Neural progenitor cell (in vitro differentiated cells): Measurements from ENCODE around the gene PIGL. TPM values are rescaled to one million over a fixed set of nuclear protein-coding genes. Genes with fewer than 3 reads are reported as not detected.
"Not testable (repeated sequence)": the region's sequence is repeated elsewhere in the genome, so short reads cannot be mapped to it uniquely, and the experiment has no call there.

Experiments used
- DNase-seq: peaks from one replicate; pipeline ENCODE4 v3.0.0-alpha.2; 2016; ENCODE audit warnings: low spot score
- H2AFZ ChIP-seq: fragments of 200-600 bp; sonication (generic); replicated peaks from 2 replicates; pipeline ENCODE4 v1.6.1; 2016; ENCODE audit warnings: antibody characterized with exemption
- H3F3A ChIP-seq: fragments of 200-600 bp; sonication (generic); 2 replicates; pipeline ENCODE4 v1.6.1; 2016; ENCODE audit warnings: antibody characterized with exemption, low read depth
- H3K27ac ChIP-seq: fragments of 200-600 bp; sonication (generic); 2 replicates; pipeline ENCODE4 v1.5.1; 2016; ENCODE audit warnings: mild to moderate bottlenecking
- H3K27me3 ChIP-seq: fragments of 200-600 bp; sonication (generic); 2 replicates; pipeline ENCODE4 v1.6.1; 2016; ENCODE audit warnings: mild to moderate bottlenecking, moderate library complexity
- H3K36me3 ChIP-seq: fragments of 200-600 bp; sonication (generic); 2 replicates; pipeline ENCODE4 v1.5.1; 2016
- H3K4me1 ChIP-seq: fragments of 200-600 bp; sonication (generic); 2 replicates; pipeline ENCODE4 v1.6.1; 2016; ENCODE audit warnings: mixed run types
- H3K4me2 ChIP-seq: fragments of 200-600 bp; sonication (generic); 2 replicates; pipeline ENCODE4 v1.6.1; 2016
- H3K4me3 ChIP-seq: fragments of 200-600 bp; sonication (generic); 2 replicates; pipeline ENCODE4 v1.5.1; 2016
- H3K79me2 ChIP-seq: fragments of 200-600 bp; sonication (generic); 2 replicates; pipeline ENCODE4 v1.6.1; 2016; ENCODE audit warnings: low read depth
- H3K9ac ChIP-seq: fragments of 200-600 bp; sonication (generic); 2 replicates; pipeline ENCODE4 v1.6.1; 2016
- H3K9me3 ChIP-seq: fragments of 200-600 bp; sonication (generic); 2 replicates; pipeline ENCODE4 v1.5.1; 2016; ENCODE audit warnings: low read depth
- H4K20me1 ChIP-seq: fragments of 200-600 bp; sonication (generic); 2 replicates; pipeline ENCODE4 v1.6.1; 2016; ENCODE audit warnings: low read depth
- H3K27ac Mint-ChIP-seq: 3 replicates; pipeline ENCODE4 v1.8.0; 2021; ENCODE audit warnings: mixed read lengths
- H3K27me3 Mint-ChIP-seq: 2 replicates; pipeline ENCODE4 v1.8.0; 2022; ENCODE audit warnings: low read depth, mild to moderate bottlenecking, inconsistent platforms, moderate library complexity, mixed read lengths; ENCODE audit not compliant: insufficient read depth
- H3K36me3 Mint-ChIP-seq: 3 replicates; pipeline ENCODE4 v1.8.0; 2021; ENCODE audit warnings: mixed read lengths
- H3K4me1 Mint-ChIP-seq: 3 replicates; pipeline ENCODE4 v1.8.0; 2021; ENCODE audit warnings: mixed read lengths
- H3K4me3 Mint-ChIP-seq: 3 replicates; pipeline ENCODE4 v1.8.0; 2021; ENCODE audit warnings: mild to moderate bottlenecking, moderate library complexity, mixed read lengths
- H3K9me3 Mint-ChIP-seq: 3 replicates; pipeline ENCODE4 v1.8.0; 2020; ENCODE audit warnings: mixed read lengths
- CTCF ChIP-seq: fragments of 200-600 bp; sonication (generic); IDR thresholded peaks from 2 replicates; pipeline ENCODE4 v1.5.1; 2017; ENCODE audit warnings: antibody characterized with exemption, mild to moderate bottlenecking
- EZH2 ChIP-seq: fragments of 200-600 bp; sonication (generic); IDR thresholded peaks from 2 replicates; pipeline ENCODE4 v1.6.1; 2017; ENCODE audit warnings: antibody characterized with exemption, mild to moderate bottlenecking, moderate library complexity
- EZH2phosphoT487 ChIP-seq: fragments of 200-600 bp; sonication (generic); IDR thresholded peaks from 2 replicates; pipeline ENCODE4 v1.6.1; 2017; ENCODE audit warnings: antibody characterized with exemption
- total RNA-seq: library from RNA; depleted of rRNA; stranded (reverse); fragments of >200 nt; gene quantifications from 2 replicates; pipeline ENCODE4 v1.2.3, GENCODE V29; 2015; ENCODE audit warnings: low replicate concordance

Gene PIGL
- total RNA-seq, 1 donor from 2014 or later, result 57.0 TPM

- Mint-ChIP-seq H3K4me3 (no peak overlapping the region), H3K9me3 (no peaks in the 10 kb centered on the region), H3K27me3 (no peaks in the 10 kb centered on the region), H3K4me1 (peaks cover 16% of the 10 kb centered on the region), H3K27ac (no peak overlapping the region), H3K36me3 (peaks cover 5% of the 10 kb centered on the region)
- no peak overlapping the region for H3K27ac ChIP-seq
- H3K36me3 ChIP-seq, result no peaks in the 10 kb centered on the region
- TF ChIP-seq CTCF (no peak), EZH2 (no peak), EZH2phosphoT487 (no peak)
- no peaks in the 10 kb centered on the region for H3K79me2 ChIP-seq
- H3K4me3 ChIP-seq, result no peak overlapping the region
- H4K20me1 ChIP-seq, result no peaks in the 10 kb centered on the region
- no peaks in the 10 kb centered on the region for H3K27me3 ChIP-seq
- H3K4me1 ChIP-seq, result peaks cover 9% of the 10 kb centered on the region
- H2AFZ ChIP-seq, result no peak overlapping the region
- no peak for DNase-seq
- H3F3A ChIP-seq, result peaks cover 9% of the 10 kb centered on the region
- H3K4me2 ChIP-seq, result no peak overlapping the region
- H3K9me3 ChIP-seq, result no peaks in the 10 kb centered on the region
- H3K9ac ChIP-seq, result no peak overlapping the region
These were observed 77.5 kb downstream of the PIGL start for GRCh38 chr17:16294560-16294959.

- H3K36me3 ChIP-seq, H3K9me3 Mint-ChIP-seq, H3K4me3 Mint-ChIP-seq, H3F3A ChIP-seq, H3K27me3 Mint-ChIP-seq, H4K20me1 ChIP-seq, H3K9ac ChIP-seq, H3K79me2 ChIP-seq, H3K4me2 ChIP-seq, H3K27ac ChIP-seq, H3K36me3 Mint-ChIP-seq, H3K27ac Mint-ChIP-seq, H3K4me3 ChIP-seq, H3K27me3 ChIP-seq, H2AFZ ChIP-seq, H3K9me3 ChIP-seq, H3K4me1 ChIP-seq, DNase-seq: not testable (repeated sequence)
- H3K4me1 Mint-ChIP-seq, result peaks cover 16% of the 10 kb centered on the region
These were observed 79.1 kb downstream of the PIGL start for GRCh38 chr17:16296072-16296471.

DNA sequence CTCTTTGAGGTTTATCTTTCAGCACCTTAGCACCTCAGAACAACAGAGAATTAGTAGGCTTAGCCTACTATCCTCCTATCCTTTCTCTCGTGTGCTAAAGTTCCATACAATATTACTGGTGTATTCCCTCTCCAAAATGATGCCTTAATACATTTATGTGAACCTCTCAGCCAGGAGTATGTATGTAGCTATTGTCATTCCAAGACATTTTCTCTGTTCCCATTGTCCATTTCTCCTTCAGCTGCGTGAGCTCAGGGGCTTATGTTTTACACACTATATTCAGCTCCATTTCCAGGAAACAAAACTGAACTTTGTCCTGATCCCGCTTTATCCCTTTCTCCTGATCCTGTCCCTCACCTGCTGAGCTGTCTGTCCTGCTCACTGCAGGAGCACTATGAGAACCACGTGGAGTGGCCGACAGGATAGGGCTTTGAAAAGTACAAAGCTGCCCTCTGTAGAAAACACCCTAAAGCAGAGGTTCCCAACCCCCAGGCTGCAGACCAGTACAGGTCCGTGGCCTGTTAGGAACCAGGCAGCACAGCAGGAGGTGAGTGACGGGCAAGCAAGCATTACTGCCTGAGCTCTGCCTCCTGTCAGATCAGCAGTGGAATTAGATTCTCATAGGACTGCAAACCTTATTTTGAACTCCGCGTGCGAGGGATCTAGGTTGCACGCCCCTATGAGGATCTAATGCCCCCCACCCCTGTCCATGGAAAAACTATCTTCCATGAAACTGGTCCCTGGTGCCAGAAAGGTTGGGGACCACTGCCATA, 80.5 kb downstream of the PIGL start:
- peak; percentile 31 for DNase-seq
- Mint-ChIP-seq H3K36me3 (peaks cover 8% of the 10 kb centered on the region), H3K9me3 (no peaks in the 10 kb centered on the region), H3K27ac (peak overlapping the region; percentile 20), H3K4me3 (no peak overlapping the region), H3K4me1 (peaks cover 16% of the 10 kb centered on the region), H3K27me3 (no peaks in the 10 kb centered on the region)
- peaks cover 9% of the 10 kb centered on the region for H3K4me1 ChIP-seq
- H2AFZ ChIP-seq, result no peak overlapping the region
- H3F3A ChIP-seq, result peaks cover 9% of the 10 kb centered on the region
- no peak overlapping the region for H3K4me3 ChIP-seq
- peak overlapping the region; percentile 53 for H3K4me2 ChIP-seq
- H3K27me3 ChIP-seq, result no peaks in the 10 kb centered on the region
- no peak overlapping the region for H3K27ac ChIP-seq
- H3K36me3 ChIP-seq, result no peaks in the 10 kb centered on the region
- H4K20me1 ChIP-seq, result no peaks in the 10 kb centered on the region
- H3K9me3 ChIP-seq, result no peaks in the 10 kb centered on the region
- no peaks in the 10 kb centered on the region for H3K79me2 ChIP-seq
- TF ChIP-seq EZH2, result no peak
- TF ChIP-seq EZH2phosphoT487, result no peak
- no peak for TF ChIP-seq CTCF
- no peak overlapping the region for H3K9ac ChIP-seq

GRCh38 chr17:16298140-16298662, 81.2 kb downstream of the PIGL start:
- peak overlapping the region; percentile 21 for H3K27ac Mint-ChIP-seq
- H3K27me3 ChIP-seq, result no peaks in the 10 kb centered on the region
- no peaks in the 10 kb centered on the region for H3K9me3 Mint-ChIP-seq
- H3K4me1 Mint-ChIP-seq, result peaks cover 16% of the 10 kb centered on the region
- H3K79me2 ChIP-seq, result no peaks in the 10 kb centered on the region
- H3K4me3 Mint-ChIP-seq, result no peak overlapping the region
- TF ChIP-seq EZH2phosphoT487, result no peak
- TF ChIP-seq EZH2, result no peak
- no peak for TF ChIP-seq CTCF
- no peak for DNase-seq
- H3K36me3 ChIP-seq, result no peaks in the 10 kb centered on the region
- no peak overlapping the region for H3K4me3 ChIP-seq
- no peaks in the 10 kb centered on the region for H4K20me1 ChIP-seq
- H3K27me3 Mint-ChIP-seq, result no peaks in the 10 kb centered on the region
- peaks cover 9% of the 10 kb centered on the region for H3F3A ChIP-seq
- H3K9me3 ChIP-seq, result no peaks in the 10 kb centered on the region
- no peak overlapping the region for H3K27ac ChIP-seq
- H3K36me3 Mint-ChIP-seq, result peaks cover 6% of the 10 kb centered on the region
- H3K4me2 ChIP-seq, result peak overlapping the region; percentile 53
- no peak overlapping the region for H2AFZ ChIP-seq
- H3K9ac ChIP-seq, result no peak overlapping the region
- peaks cover 9% of the 10 kb centered on the region for H3K4me1 ChIP-seq
